CD14-positive monocyte (primary cell): ENCODE measurements around the gene NBAS. TPM values are rescaled to one million over a fixed set of nuclear protein-coding genes. Genes with fewer than 3 reads are reported as not detected.

ENCODE experiments used
- DNase-seq, 3 donors: peaks; one replicate each; pipeline ENCODE4 v3.0.0-alpha.2; 2011 to 2022
- H2AFZ ChIP-seq: 2 replicates; pipeline ENCODE4 v1.6.0; 2012; ENCODE audit warnings: mild to moderate bottlenecking, low read depth, low read length, inconsistent platforms; ENCODE audit not compliant: insufficient read depth, poor library complexity, severe bottlenecking
- H3K27ac ChIP-seq, 2 donors: 1 replicate in 1 of 2; 2 replicates in 1 of 2; pipeline ENCODE4 v1.5.1; 2012 to 2013; ENCODE audit warnings: low read length in 2 of 2, control low read depth in 1 of 2, inconsistent platforms in 1 of 2, low read depth in 1 of 2, mild to moderate bottlenecking in 1 of 2
- H3K27me3 ChIP-seq, 2 donors: one replicate each; pipeline versions ENCODE4 v1.6.0 to v1.6.1; 2011 to 2013; ENCODE audit warnings: low read length in 2 of 2; ENCODE audit not compliant: control insufficient read depth in 2 of 2, insufficient read depth in 2 of 2
- H3K36me3 ChIP-seq, 2 donors: replicated peaks in 1 of 2; 1 replicate in 1 of 2; 2 replicates in 1 of 2; pipeline versions ENCODE4 v1.5.1 to v1.6.1; 2012 to 2013; ENCODE audit warnings: low read length in 2 of 2, control low read depth in 1 of 2, inconsistent platforms in 1 of 2, mild to moderate bottlenecking in 1 of 2; ENCODE audit not compliant: insufficient read depth in 2 of 2, control insufficient read depth in 1 of 2
- H3K4me1 ChIP-seq, 2 donors: 1 replicate in 1 of 2; 2 replicates in 1 of 2; pipeline versions ENCODE4 v1.5.1 to v1.6.1; 2012 to 2013; ENCODE audit warnings: low read length in 2 of 2, control low read depth in 1 of 2, inconsistent platforms in 1 of 2, mild to moderate bottlenecking in 1 of 2, moderate library complexity in 1 of 2; ENCODE audit not compliant: insufficient read depth in 2 of 2, control insufficient read depth in 1 of 2
- H3K4me2 ChIP-seq: replicated peaks from 2 replicates; pipeline ENCODE3; 2012; ENCODE audit warnings: low read length, moderate library complexity, mild to moderate bottlenecking; ENCODE audit not compliant: poor library complexity, severe bottlenecking; ENCODE audit errors: extremely low read depth
- H3K4me3 ChIP-seq, 3 experiments: fragments of 200-600 bp in 1 of 3; sonication (generic) in 1 of 3; replicated peaks in 1 of 3; 1 replicate in 2 of 3; 2 replicates in 1 of 3; pipeline ENCODE4 v1.5.1; 2011 to 2013; ENCODE audit warnings: low read length in 3 of 3, mild to moderate bottlenecking in 3 of 3, control low read depth in 2 of 3, low read depth in 2 of 3, inconsistent platforms in 1 of 3, moderate library complexity in 1 of 3
- H3K79me2 ChIP-seq: 2 replicates; pipeline ENCODE4 v1.6.0; 2012; ENCODE audit warnings: mild to moderate bottlenecking, control low read depth, inconsistent platforms, low read length, moderate library complexity; ENCODE audit not compliant: insufficient read depth
- H3K9ac ChIP-seq: 2 replicates; pipeline ENCODE4 v1.6.0; 2017; ENCODE audit warnings: low read length, mild to moderate bottlenecking; ENCODE audit not compliant: insufficient read depth, poor library complexity, severe bottlenecking
- H3K9me3 ChIP-seq, 2 donors: replicated peaks in 1 of 2; 1 replicate in 1 of 2; 2 replicates in 1 of 2; pipeline versions ENCODE4 v1.5.1 to v1.6.1; 2012 to 2013; ENCODE audit warnings: low read length in 2 of 2, control low read depth in 1 of 2; ENCODE audit not compliant: control insufficient read depth in 1 of 2, insufficient read depth in 1 of 2
- H4K20me1 ChIP-seq: 2 replicates; pipeline ENCODE4 v1.6.0; 2012; ENCODE audit warnings: mild to moderate bottlenecking, low read length, control low read depth, moderate library complexity; ENCODE audit not compliant: insufficient read depth
- H3K27ac Mint-ChIP-seq, 7 donors: one replicate each; pipeline ENCODE4 v1.8.0; 2020; ENCODE audit warnings: mild to moderate bottlenecking in 7 of 7, mixed read lengths in 7 of 7, moderate library complexity in 6 of 7, inconsistent platforms in 2 of 7
- H3K27me3 Mint-ChIP-seq, 3 donors: one replicate each; pipeline ENCODE4 v1.8.0; 2021 to 2022; ENCODE audit warnings: low read depth in 3 of 3, mild to moderate bottlenecking in 3 of 3, mixed read lengths in 3 of 3, moderate library complexity in 3 of 3, inconsistent platforms in 1 of 3
- H3K36me3 Mint-ChIP-seq, 2 donors: one replicate each; pipeline ENCODE4 v1.8.0; 2020; ENCODE audit warnings: mixed read lengths in 2 of 2, inconsistent platforms in 1 of 2, mild to moderate bottlenecking in 1 of 2
- H3K4me1 Mint-ChIP-seq: one replicate; pipeline ENCODE4 v1.8.0; 2020; ENCODE audit warnings: mild to moderate bottlenecking, mixed read lengths
- H3K4me3 Mint-ChIP-seq, 2 donors: one replicate each; pipeline ENCODE4 v1.8.0; 2020; ENCODE audit warnings: mild to moderate bottlenecking in 2 of 2, mixed read lengths in 2 of 2, moderate library complexity in 1 of 2
- H3K9me3 Mint-ChIP-seq, 7 donors: one replicate each; pipeline ENCODE4 v1.8.0; 2020 to 2022; ENCODE audit warnings: mixed read lengths in 7 of 7, mild to moderate bottlenecking in 6 of 7, moderate library complexity in 6 of 7, inconsistent platforms in 2 of 7
- WGBS: methylation state at CpG from one replicate; pipeline ENCODE4 v1.1.5; 2013; ENCODE audit warnings: missing lambda C conversion rate; ENCODE audit not compliant: insufficient coverage; 5-methylcytosine and 5-hydroxymethylcytosine counted together
- intact Hi-C, 2 donors: fragments of 100-400 bp; cut with micrococcal nuclease; formaldehyde crosslinking; loops; one replicate each; pipeline versions ENCODE4 v1.15.0 to v1.15.1; 2023
- polyA plus RNA-seq, 3 donors: library from polyadenylated mRNA; depleted of rRNA in 1 of 3; unstranded in 2 of 3; stranded (reverse) in 1 of 3; fragments of 300-500 nt in 2 of 3; fragments of >200 nt in 1 of 3; fragmentation: Illumina TruSeq in 2 of 3; gene quantifications; 1 replicate in 2 of 3; 2 replicates in 1 of 3; pipeline ENCODE4 v1.2.3, GENCODE V29; 2012 to 2021
- TF ChIP-seq, protein P1 (sequence below): fragments of 200-600 bp; IDR thresholded peaks from one replicate; pipeline ENCODE4 v1.8.0; 2022; ENCODE audit warnings: antibody characterized with exemption, mild to moderate bottlenecking

NBAS gene
- polyA plus RNA-seq, 3 donors, result 8.9 to 10.9 (median 8.9) TPM

DNA sequence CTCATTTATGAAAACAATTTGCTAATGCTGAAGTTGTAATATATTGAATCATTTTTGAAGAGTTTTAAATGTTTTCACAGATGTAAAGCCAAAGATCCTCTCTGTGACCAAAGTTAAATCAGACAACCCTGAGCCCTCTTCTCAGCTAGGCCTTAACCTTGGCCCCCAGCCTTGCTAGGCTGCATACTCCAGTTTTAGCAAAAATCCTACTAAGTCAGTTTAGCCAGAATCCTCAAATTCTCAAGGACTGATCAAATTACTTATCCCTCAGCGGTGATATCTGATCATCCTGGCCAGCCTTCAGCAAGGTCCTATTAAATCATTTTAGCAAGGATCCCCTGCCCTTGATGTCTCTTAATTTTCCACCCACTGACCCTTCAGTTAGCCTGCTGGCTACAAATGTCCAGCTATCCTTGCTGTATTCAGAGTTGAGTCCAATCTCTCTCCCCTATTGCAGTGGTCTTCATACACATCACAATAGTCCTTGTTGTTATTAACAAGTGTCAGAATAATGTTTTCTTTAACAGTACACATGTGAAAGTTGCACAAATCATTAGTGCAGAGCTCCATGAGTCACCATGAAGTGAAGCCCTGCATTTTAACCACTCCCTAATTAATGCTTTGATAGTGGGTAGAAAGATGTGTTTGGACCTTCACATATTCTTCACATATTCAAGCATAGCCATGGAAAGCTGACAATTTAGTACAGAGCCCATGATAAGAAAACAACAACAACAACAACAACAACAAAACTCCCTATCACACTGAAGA lies 206.4 kb downstream of the NBAS start:
- H3K27ac Mint-ChIP-seq, result no peak overlapping the region
- Histone ChIP-seq H4K20me1 (no peaks in the 10 kb centered on the region), H3K36me3 (peaks cover 15 to 88% of the 10 kb centered on the region in 2 donors), H3K4me1 (no peaks in the 10 kb centered on the region), H3K4me2 (no peak overlapping the region), H3K27ac (no peak overlapping the region), H3K9ac (no peak overlapping the region), H3K79me2 (no peaks in the 10 kb centered on the region), H3K4me3 (no peak overlapping the region), H3K27me3 (no peaks in the 10 kb centered on the region), H2AFZ (no peak overlapping the region), H3K9me3 (no peaks in the 10 kb centered on the region)
- H3K36me3 Mint-ChIP-seq, result peaks cover 66 to 67% of the 10 kb centered on the region in 2 donors
- H3K27me3 Mint-ChIP-seq, result peaks cover 0 to 2% (median 0%) of the 10 kb centered on the region in 3 donors
- no peak for DNase-seq
- H3K4me1 Mint-ChIP-seq, result no peaks in the 10 kb centered on the region
- no CpG with 5 or more reads among the region's 1 CpG for WGBS
- peaks cover 0 to 4% (median 0%) of the 10 kb centered on the region in 7 donors for H3K9me3 Mint-ChIP-seq
- TF ChIP-seq, protein P1, sequence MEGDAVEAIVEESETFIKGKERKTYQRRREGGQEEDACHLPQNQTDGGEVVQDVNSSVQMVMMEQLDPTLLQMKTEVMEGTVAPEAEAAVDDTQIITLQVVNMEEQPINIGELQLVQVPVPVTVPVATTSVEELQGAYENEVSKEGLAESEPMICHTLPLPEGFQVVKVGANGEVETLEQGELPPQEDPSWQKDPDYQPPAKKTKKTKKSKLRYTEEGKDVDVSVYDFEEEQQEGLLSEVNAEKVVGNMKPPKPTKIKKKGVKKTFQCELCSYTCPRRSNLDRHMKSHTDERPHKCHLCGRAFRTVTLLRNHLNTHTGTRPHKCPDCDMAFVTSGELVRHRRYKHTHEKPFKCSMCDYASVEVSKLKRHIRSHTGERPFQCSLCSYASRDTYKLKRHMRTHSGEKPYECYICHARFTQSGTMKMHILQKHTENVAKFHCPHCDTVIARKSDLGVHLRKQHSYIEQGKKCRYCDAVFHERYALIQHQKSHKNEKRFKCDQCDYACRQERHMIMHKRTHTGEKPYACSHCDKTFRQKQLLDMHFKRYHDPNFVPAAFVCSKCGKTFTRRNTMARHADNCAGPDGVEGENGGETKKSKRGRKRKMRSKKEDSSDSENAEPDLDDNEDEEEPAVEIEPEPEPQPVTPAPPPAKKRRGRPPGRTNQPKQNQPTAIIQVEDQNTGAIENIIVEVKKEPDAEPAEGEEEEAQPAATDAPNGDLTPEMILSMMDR, result no peak
- no peak overlapping the region for H3K4me3 Mint-ChIP-seq
- intact Hi-C loops, result no loop called here

DNA sequence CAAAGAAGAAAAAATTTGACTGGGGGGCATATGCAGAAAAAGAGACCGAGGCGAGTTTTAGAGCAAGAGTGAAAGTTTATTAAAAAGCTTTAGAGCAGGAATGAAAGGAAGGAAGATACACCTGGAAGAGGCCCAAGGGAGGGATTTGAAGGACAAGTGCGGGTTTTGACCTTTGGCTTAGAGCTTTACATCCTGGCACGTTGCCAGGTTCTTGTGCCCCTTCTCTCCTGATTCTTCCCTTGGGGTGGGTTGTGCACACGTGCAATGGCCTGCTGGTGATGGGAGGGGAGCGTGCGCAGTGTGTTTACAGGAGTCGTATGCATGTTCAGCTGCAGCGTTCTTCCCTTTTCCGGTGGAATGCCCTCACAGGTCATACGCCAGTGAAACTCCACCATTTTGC lies 208.8 kb downstream of the NBAS start:
- H3K4me1 Mint-ChIP-seq, result no peaks in the 10 kb centered on the region
- Histone ChIP-seq H3K27ac (no peak overlapping the region), H2AFZ (no peak overlapping the region), H3K79me2 (no peaks in the 10 kb centered on the region), H4K20me1 (no peaks in the 10 kb centered on the region), H3K36me3 (peaks cover 15 to 76% of the 10 kb centered on the region in 2 donors), H3K4me1 (no peaks in the 10 kb centered on the region), H3K27me3 (no peaks in the 10 kb centered on the region), H3K4me2 (no peak overlapping the region), H3K4me3 (no peak overlapping the region), H3K9me3 (no peaks in the 10 kb centered on the region), H3K9ac (no peak overlapping the region)
- 93% methylated on average over 8 of the region's 11 CpGs for WGBS
- H3K36me3 Mint-ChIP-seq, result peaks cover 63% of the 10 kb centered on the region in 2 donors
- DNase-seq, result no peak
- intact Hi-C loops, result no loop called here
- H3K27me3 Mint-ChIP-seq, result peaks cover 0 to 2% (median 0%) of the 10 kb centered on the region in 3 donors
- H3K27ac Mint-ChIP-seq, result peak overlapping the region in 1 of 7 donors; percentile 58
- peaks cover 0 to 2% (median 0%) of the 10 kb centered on the region in 7 donors for H3K9me3 Mint-ChIP-seq
- TF ChIP-seq, protein P1, result no peak
- H3K4me3 Mint-ChIP-seq, result no peak overlapping the region
